Measurements from ENCODE around the gene GRIK4.

The GRIK4 gene

DNA sequence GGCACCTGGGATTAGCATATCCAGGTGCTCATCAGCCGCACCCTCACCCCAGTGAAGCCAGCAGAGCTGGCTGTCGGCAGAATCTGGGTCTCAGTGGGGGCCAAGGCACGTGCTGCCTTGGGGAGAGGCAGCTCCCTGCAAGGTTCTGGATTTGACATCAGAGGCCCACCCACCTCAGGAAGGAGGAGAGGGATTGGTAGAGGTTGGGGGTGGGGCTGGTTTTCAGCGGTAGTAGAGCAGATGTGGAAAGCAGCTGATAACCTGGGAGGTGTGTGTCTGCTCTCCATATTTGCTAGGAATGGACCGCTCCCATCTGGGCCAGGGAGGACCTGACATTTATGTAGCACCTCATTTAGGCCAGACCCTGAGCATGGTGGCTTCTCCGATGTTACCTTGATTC, 147.5 kb downstream of the GRIK4 start:
- TF ChIP-seq, protein P1, sequence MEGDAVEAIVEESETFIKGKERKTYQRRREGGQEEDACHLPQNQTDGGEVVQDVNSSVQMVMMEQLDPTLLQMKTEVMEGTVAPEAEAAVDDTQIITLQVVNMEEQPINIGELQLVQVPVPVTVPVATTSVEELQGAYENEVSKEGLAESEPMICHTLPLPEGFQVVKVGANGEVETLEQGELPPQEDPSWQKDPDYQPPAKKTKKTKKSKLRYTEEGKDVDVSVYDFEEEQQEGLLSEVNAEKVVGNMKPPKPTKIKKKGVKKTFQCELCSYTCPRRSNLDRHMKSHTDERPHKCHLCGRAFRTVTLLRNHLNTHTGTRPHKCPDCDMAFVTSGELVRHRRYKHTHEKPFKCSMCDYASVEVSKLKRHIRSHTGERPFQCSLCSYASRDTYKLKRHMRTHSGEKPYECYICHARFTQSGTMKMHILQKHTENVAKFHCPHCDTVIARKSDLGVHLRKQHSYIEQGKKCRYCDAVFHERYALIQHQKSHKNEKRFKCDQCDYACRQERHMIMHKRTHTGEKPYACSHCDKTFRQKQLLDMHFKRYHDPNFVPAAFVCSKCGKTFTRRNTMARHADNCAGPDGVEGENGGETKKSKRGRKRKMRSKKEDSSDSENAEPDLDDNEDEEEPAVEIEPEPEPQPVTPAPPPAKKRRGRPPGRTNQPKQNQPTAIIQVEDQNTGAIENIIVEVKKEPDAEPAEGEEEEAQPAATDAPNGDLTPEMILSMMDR (IDR thresholded peaks at IDR 0.05; ENCODE audit: insufficient read depth, low read depth, low read length, missing control alignments), result no peak
- no peak overlapping the region for H3K4me3 ChIP-seq (ENCODE audit: low read length)
- DNase-seq (ENCODE audit: low read depth), result no peak

DNA sequence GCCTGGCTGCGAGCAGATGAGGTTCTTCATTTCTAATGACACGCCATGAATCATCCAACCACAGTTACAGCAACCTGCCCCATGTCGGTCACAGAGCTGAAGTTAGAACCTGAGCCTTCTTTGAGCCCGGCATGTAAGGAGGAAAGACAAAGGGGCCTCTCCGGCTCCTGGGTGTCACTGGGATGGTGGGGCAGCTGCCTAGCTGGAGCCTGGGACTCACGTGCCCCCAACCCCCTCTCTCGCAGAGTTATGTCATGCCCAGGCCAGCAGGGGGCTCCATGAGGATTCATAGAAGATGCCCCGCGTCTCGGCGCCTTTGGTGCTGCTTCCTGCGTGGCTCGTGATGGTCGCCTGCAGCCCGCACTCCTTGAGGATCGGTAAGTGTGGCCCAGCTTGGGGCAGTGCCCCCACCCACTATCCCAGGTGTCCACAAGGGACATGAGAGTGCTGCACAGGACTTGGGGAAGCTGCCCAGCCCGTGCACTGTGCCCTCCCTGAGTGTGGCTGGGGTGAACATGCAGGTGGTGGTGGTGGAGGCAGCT, 148.5 kb downstream of the GRIK4 start:
- DNase-seq (ENCODE audit: low read depth), result peak; percentile 53
- TF ChIP-seq, protein P1 (IDR thresholded peaks at IDR 0.05; ENCODE audit: insufficient read depth, low read depth, low read length, missing control alignments), result peak; percentile 32
- no peak overlapping the region for H3K4me3 ChIP-seq (ENCODE audit: low read length)

DNA sequence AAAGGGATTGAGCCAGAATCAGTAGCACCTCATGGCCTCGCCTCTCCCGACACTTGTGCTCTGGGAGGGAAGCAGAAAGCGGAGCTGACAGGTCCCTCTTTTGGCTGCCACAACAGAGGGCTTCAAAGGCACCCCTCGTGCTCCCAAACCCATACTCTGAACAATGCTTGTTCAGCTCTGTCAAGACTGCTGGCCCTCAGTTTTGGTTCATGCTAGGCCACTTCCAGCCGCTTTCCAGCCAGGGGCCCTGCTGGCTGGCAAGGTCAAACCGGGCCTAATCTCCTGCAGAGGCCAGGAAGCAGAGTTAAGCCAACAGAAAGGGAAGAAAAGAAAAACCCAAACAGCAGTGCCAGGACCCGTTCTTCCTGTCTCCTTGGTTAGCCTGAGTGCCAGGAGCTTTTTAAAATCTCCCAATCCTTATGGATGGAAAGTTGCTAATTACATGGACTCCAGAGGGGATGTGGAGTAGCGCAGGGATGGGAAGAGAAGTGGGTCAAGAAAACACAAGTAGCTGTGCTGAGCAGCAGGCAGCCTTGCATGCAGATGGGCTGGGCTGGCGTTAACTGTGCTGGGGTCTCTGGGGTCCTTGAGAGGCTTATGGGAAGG, 150.6 kb downstream of the GRIK4 start:
- no peak for DNase-seq (ENCODE audit: low read depth)
- TF ChIP-seq, protein P1 (IDR thresholded peaks at IDR 0.05; ENCODE audit: insufficient read depth, low read depth, low read length, missing control alignments), result no peak
- no peak overlapping the region for H3K4me3 ChIP-seq (ENCODE audit: low read length)

DNA sequence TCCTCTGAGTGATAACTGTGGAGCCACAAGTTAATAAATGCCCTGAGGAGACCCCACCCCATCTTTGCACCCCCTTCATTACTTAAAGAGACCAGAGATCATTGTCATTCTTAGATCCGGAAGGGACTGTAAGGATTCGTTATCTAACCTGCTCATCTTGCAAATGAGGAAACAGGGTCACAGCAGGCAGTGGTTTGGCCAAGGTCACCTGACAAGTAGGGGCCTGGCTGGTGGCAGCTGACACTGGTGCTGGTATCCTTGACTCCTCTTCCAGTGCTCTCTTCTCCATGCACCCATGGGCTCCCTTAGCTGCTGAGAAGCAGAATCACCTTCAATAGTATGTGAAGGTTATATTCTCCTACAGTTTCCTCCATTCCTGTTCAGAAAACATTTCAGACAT, 151.6 kb downstream of the GRIK4 start:
- no peak overlapping the region for H3K4me3 ChIP-seq (ENCODE audit: low read length)
- TF ChIP-seq, protein P1 (IDR thresholded peaks at IDR 0.05; ENCODE audit: insufficient read depth, low read depth, low read length, missing control alignments), result no peak
- DNase-seq (ENCODE audit: low read depth), result no peak

DNA sequence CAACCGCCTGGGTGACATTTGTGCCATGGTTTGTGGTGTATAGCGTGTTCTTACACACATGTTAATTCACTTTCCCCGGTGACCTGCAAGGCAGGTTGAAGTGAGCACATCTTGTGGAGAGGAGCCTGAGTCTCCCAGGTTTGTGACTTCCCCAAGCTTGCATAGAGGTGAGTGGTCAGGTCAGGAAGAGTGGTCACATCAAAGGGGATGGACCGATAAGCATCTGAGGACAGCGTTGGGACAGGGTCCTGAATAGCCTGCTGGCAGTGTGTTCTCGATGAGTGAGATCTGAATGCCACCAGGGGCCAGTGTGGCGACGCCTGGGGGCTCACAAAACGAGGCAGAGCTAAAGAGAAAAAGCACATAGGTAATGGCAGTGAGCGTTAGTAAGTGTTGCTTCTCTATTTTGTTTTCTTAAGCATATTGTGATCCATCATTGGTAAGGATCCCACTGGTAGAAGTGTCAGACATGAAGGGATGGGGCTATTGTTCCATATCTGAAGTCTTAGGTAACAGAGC, 154.6 kb downstream of the GRIK4 start:
- no peak overlapping the region for H3K4me3 ChIP-seq (ENCODE audit: low read length)
- TF ChIP-seq, protein P1 (IDR thresholded peaks at IDR 0.05; ENCODE audit: insufficient read depth, low read depth, low read length, missing control alignments), result no peak
- no peak for DNase-seq (ENCODE audit: low read depth)

DNA sequence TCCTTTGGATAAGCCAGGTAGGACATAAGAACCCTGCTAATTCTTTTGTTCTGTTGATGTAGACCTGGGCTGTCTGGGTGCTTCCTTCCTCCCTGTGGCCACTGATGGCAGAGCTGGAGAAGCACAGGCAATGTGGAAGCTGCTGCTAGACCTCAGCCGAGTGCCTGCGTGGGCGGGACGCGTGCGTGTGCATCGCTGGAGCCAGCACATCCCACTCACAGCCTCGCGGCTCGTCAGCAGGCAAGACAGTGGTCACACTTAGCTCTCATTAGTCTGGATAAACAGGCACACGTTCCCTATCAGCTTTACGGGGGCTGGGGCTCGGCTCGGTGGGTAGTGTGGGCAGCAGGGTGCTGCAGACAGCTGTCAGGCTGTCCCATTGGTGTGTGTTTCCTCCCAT, 155.7 kb downstream of the GRIK4 start:
- H3K4me3 ChIP-seq (ENCODE audit: low read length), result no peak overlapping the region
- no peak for DNase-seq (ENCODE audit: low read depth)
- TF ChIP-seq, protein P1 (IDR thresholded peaks at IDR 0.05; ENCODE audit: insufficient read depth, low read depth, low read length, missing control alignments), result no peak

DNA sequence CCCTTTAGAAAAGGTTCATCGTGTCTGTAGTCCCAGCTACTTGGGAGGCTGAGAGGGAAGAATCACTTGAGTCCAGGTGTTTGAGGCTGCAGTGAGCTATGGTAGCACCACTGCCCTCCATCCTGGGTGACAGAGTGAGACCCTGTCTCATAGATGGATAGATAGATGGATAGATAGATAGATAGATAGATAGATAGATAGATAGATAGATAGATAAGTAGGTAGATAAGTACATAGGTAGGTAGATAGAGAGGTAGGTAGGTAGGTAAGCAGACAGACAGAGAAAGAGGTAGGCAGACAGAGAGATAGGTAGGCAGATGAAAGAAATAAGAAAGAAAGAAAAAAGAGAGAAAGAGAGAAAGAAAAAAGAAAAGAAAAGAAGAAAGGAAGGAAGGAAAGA, 156.4 kb downstream of the GRIK4 start:
- DNase-seq (ENCODE audit: low read depth), result no peak
- TF ChIP-seq, protein P1 (IDR thresholded peaks at IDR 0.05; ENCODE audit: insufficient read depth, low read depth, low read length, missing control alignments), result no peak
- no peak overlapping the region for H3K4me3 ChIP-seq (ENCODE audit: low read length)
